HG02840 (cell line): ENCODE data around the gene THAP8.
A peak's percentile ranks its signal among the peaks of the same experiment; 100 is the strongest.

ENCODE experiments used
- ATAC-seq: cut with Tn5 transposase; IDR thresholded peaks from one replicate; pipeline ENCODE4 v1.9.1; 2021; ENCODE audit warnings: mild to moderate bottlenecking, moderate library complexity, moderate number of reproducible peaks; ENCODE audit not compliant: unreplicated experiment, low FRiP score

Gene THAP8, protein sequence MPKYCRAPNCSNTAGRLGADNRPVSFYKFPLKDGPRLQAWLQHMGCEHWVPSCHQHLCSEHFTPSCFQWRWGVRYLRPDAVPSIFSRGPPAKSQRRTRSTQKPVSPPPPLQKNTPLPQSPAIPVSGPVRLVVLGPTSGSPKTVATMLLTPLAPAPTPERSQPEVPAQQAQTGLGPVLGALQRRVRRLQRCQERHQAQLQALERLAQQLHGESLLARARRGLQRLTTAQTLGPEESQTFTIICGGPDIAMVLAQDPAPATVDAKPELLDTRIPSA

DNA sequence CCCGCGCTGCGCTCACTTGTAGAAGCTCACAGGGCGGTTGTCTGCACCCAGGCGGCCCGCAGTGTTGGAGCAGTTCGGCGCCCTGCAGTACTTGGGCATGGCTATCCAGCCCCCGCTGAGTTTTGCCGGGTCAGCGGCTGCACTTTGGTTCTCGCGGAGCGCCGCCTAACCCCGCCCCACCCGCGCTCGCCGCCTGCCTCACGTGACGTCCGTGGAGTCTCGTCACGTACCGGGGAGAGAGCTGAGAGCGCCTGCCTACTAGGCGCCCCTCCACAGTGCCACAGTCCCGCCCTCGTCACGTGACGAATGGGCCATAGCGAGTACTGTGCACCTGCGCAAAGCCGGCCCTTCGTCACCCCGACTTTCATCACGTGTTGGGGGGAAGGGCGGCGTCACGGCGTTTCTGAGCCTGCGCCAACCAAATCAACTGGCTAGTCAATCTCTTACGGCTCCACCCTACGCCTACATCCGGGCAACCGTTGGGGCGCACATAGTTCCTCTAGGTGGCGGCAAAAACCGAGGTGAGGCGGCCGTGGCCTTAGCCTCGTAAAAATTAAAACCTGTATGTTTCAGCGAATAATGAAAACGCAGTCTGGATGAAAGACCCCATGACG, at the start of gene THAP8:
Gene THAP8, minus strand, starts transcription at position 167 of the 614 bp plus-strand sequence. Its CDS starts 68 bp downstream, at position 99.
- ATAC-seq, result peak; percentile 79

- ATAC-seq, result no peak
Measured at GRCh38 chr19:36103040-36103626, 49.0 kb upstream of the THAP8 start.

DNA sequence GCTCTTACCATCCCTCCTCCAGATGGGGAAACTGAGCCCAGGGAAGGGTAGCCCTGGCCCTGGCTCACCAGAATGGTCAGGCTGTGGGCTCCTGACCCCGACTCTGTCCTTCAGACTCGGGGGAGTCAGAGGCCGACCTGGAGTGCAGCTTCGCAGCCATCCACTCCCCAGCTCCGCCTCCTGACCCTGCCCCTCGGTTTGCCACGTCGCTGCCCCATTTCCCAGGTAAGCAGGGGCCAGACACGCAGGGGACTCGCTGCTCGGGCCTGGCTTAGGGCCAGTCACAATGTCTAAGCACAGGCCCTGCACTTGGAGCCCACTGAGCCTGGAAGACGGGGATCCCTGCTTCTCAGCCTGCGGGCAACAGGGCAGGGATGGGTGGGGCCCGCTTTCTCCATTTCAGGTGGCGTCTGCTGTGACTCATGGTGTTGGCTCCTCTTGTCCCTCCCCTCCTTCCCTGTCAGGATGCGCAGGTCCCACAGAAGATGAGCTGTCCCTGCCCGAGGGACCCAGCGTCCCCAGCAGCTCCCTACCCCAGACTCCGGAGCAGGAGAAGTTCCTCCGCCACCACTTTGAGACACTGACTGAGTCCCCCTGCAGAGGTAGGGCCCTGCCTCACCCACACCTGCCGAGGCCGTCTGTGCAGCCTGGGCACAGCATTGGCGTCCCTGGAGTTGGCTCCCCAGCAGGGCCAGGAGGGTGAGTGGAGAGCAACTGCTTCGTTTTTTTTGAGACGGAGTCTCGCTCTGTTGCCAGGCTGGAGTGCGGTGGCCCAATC, 47.7 kb upstream of the THAP8 start:
- ATAC-seq, result no peak

GRCh38 chr19:36100476-36100875, 46.4 kb upstream of the THAP8 start:
- no peak for ATAC-seq

DNA sequence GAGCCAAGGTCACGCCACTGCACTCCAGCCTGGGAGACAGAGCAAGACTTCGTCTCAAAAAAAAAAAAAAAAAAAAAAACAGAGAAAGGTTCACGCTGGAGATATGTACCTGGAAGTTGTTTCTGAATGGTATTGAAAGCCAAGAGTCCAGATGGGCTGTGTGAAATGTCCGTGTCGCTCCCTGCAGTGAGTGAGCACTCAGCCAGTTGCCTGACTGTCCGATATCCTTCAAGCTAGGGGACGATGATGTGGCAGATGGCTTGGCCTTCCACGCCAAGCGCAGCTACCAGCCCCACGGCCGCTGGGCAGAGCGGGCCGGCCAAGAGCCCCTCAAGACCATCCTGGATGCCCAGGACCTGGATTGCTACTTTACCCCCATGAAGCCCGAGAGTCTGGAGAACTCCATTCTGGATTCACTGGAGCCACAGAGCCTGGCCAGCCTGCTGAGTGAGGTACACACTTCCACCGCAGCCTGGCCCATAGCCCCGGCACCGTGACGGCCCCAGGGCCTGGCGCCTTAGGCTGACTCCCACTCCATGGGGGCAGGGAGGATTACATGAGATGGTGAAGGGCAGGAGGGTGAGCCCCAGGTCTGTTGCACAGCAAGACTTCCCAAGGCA, 45.2 kb upstream of the THAP8 start:
- no peak for ATAC-seq

GRCh38 chr19:36097036-36097435, 43.0 kb upstream of the THAP8 start:
- no peak for ATAC-seq

DNA sequence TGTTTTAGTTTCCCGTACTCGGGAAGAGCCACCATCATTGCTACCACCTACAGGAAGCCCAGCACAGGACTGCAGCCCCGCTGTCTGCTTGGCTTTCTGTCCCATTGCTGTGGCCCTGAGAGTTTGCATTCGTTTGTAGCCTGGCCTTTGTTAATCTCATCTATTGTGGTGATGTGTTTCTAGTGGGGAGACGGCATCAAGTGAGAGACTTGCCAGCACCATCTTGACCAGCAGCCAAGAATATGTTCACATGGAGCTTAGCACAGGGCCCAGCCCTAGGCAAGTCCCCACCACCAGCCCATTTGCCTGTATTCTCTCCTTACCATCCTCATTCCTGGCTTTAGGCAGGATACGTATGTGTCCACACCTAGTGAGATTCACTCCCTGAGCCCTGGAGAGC, 39.6 kb upstream of the THAP8 start:
- no peak for ATAC-seq

DNA sequence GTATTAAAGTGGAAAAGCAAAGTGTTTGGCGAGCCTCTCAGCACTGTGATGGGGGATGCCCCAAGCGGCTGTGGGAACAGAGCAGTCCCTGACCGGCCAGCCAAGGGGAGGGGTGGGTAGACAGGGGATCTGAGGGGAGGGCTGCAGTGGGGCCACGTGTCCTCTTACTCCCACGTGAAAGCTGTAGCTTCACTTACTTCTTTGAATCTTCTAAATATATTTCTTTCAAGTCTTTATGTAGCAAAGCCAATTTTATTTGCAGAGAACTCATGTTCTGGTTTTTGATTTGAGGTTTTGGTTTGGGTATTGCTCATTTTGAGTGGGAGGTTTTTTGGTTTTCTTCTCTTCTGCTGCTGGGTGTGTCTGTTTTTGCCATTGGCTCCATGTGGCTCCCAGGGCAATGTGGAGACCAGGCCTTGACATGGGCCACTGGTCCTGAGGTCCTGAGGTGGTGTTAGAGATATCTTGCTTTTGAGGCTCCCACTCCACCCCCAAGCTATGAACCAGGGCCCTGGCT, 39.1 kb upstream of the THAP8 start:
- ATAC-seq, result no peak

DNA sequence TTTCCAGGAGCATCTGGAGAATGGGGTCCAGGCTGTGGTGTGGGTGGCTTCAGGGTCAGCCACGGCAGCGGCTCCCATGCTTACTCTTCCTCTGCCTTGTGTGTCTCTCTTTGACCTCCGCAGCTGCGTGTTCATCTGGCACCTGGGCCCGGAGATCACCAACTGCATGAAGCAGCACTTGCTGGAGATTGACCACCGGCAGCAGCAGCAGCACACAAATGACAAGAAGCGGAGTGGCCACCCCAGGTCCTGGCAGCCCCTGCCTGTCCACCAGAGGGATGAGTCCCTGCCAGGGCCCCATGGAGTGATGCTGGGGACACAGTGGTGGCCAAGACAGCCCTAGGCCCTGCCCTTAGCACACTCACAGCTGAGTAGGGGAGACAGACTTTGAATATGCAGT, 38.5 kb upstream of the THAP8 start:
- ATAC-seq, result no peak

- no peak for ATAC-seq
Measured at GRCh38 chr19:36090910-36091695, 37.0 kb upstream of the THAP8 start.

DNA sequence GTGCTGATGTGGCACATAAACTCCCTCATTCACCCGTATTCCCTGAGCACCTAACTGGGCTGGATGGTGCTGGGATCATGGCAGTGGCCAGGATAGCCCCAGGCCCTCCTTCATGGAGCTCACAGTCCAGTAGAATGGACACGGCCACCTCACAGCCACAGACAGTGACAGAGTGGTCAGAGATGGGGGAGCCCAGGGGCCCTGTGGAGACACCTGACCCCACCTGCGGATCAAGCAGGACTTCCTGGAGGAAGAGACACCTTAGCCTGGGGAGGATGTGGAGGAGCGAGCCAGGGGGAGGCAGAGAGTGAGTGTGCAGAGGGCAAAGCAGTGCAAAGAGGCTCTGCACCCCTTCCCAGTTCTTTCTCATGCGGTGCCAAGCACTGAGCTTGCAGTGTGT, 35.8 kb upstream of the THAP8 start:
- ATAC-seq, result no peak

DNA sequence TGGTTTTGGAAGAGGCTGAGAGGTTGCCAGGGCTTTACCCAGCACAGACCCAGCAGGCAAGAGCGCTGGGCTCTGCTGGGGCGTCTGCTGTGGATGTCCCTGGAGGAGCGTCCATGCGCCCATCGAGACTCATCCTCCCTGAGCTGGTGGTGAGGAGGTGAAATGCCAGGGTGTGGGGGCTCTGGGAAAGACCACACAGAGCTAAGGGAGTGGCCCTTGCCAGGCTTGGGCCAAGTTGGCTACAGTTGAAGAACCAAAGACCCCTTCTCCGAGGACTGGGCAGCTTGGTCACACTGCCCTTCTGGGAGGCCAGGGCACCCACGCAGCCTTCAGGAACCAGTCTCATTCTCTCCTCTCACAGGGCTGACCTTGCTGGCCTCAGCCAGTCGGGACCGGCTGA, 32.2 kb upstream of the THAP8 start:
- ATAC-seq, result no peak

GRCh38 chr19:36084231-36085009, 30.3 kb upstream of the THAP8 start:
- no peak for ATAC-seq

GRCh38 chr19:36082916-36083315, 28.8 kb upstream of the THAP8 start:
- ATAC-seq, result no peak

DNA sequence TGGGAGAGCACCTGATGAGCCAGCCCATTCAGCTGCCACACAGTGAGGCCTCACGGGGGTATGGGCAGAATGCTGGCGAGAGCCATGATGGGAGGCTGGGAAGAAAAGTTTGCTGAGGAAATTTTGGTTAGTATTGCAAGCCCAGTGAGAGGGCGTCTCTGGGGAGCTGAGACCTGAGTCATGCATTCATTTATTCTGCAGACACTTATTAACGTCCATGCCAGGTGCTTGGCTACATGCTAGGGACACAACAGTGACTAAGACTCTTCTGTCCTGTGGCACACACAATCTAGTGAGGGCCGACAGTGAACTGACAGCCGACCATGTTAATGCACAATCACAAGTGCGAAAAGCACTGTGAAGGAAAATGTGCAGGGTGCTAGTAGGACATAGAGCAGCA, 27.8 kb upstream of the THAP8 start:
- ATAC-seq, result no peak

DNA sequence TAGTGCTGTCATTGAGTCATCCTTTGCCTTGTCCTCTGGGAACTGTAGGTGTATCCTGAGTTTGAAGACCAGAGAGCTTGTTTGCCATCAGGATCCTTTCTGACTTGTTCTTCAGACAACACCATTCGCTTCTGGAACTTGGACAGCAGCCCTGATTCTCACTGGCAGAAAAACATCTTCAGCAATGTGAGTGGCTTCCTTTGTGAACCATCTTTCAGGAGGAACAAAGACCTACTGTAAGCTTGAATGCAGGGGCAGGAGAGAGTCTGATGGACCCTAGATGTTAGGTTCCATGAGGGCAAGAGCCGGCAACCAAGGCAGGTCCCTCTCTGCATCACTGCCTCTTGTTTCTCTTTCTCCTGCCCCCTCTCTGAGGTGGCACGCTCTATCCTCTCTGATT, 27.3 kb upstream of the THAP8 start:
- no peak for ATAC-seq

DNA sequence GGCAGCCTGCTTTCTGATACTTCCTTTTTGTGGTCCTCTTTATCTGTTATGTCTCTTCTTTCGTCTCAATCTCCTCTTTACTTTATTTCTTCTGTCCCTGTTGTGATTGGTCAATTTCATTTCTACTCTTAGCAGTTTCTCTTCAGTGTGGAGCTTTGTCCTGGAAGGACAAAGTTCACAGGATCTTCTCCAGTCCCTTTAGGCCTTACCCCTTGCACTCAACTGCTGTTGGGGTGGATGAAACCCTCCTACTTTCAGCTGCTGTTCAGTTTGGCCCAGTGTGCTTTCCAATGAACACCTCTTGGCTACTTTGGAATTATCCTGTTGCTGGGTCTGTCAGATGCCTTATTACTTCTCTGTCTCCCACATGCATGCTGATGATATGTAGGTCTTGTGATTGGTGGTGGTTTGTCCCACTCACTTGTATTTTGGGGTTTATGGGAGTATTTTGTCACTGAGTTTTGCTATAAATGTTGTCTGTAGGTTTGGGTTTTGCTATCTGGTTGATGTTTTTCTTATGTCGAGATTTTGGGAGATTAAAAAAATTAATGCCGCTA, 25.4 kb upstream of the THAP8 start:
- no peak for ATAC-seq

GRCh38 chr19:36073121-36073876, 19.2 kb upstream of the THAP8 start:
- no peak for ATAC-seq
